ENCODE measurements around the gene C1orf21.

- TF ChIP-seq GATA2 (IDR thresholded peaks at IDR 0.05; ENCODE audit: low read depth, low read length) (no peak), GATA3 (IDR thresholded peaks at IDR 0.05; ENCODE audit: low read depth, low read length) (no peak)
Observed at GRCh38 chr1:184427722-184428121, 40.9 kb downstream of the C1orf21 start.
